GM18526 (cell line): ENCODE measurements around the gene LRRC61.
A peak's percentile ranks its signal among the peaks of the same experiment; 100 is the strongest.

Experiments used
- POLR2A ChIP-seq: IDR thresholded peaks from 3 replicates; pipeline ENCODE4 v1.6.1; 2011; ENCODE audit not compliant: insufficient read length; ENCODE audit errors: extremely low read depth

The LRRC61 gene

GRCh38 chr7:150379441-150380379 is 56.6 kb downstream of the LRRC61 start:
- TF ChIP-seq POLR2A: peak; percentile 58

DNA sequence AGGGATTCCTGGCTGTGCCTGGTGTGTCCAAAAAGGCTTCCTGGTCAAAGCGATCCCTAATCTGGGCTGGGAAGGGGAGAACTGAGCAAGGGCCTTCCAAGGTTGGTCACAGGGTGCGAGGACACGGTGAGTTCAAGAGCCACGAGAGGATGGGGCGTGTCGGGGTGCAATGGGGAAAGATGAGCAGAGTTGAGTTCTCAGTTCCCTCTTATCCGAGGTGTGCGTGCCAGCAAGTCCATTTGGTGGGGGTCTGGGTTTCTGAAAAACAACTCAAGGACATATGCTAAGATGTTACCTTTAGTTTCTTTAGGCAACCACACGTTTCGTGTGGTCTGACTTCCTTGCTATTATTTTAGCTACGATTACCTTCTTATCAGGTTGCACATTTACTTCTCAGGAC is 57.3 kb downstream of the LRRC61 start:
- peak; percentile 32 for TF ChIP-seq POLR2A

DNA sequence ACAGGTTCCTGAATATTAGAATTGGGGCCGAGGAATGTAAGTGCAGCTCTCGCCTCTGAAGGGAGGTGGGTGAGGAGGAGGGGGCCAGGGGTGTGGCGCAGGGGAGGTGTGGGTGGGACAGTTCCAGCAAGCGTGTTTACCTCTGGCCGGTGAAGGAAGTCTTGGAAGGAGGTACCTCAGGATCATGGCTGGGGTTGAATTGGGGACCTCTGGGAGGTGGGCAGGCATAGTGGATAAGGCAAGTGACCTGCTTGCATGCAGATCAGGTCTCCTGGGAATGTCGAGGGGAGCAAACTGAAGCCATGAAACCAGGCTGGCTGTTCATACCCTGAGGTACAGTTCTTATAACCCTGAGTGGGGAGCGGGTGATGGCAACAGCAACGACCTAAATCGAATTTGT is 57.9 kb downstream of the LRRC61 start:
- TF ChIP-seq POLR2A: no peak

DNA sequence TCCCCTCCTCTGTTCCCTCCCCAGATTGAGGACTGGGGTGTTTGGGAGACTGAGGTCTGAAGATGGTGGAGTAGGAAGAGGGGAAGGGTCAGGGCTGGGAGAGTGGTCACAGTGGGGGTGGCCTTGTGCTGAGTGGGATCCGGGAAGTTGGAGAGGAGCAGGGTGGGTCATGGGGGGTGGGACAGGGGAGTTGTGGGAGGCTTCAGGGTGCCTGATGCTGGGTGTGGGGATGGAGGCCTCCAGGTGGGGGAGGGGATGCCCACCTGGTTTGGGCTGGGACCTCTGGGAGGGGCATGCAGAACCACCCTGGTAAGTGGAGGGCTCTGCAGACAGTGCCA is 58.6 kb downstream of the LRRC61 start:
- no peak for TF ChIP-seq POLR2A

DNA sequence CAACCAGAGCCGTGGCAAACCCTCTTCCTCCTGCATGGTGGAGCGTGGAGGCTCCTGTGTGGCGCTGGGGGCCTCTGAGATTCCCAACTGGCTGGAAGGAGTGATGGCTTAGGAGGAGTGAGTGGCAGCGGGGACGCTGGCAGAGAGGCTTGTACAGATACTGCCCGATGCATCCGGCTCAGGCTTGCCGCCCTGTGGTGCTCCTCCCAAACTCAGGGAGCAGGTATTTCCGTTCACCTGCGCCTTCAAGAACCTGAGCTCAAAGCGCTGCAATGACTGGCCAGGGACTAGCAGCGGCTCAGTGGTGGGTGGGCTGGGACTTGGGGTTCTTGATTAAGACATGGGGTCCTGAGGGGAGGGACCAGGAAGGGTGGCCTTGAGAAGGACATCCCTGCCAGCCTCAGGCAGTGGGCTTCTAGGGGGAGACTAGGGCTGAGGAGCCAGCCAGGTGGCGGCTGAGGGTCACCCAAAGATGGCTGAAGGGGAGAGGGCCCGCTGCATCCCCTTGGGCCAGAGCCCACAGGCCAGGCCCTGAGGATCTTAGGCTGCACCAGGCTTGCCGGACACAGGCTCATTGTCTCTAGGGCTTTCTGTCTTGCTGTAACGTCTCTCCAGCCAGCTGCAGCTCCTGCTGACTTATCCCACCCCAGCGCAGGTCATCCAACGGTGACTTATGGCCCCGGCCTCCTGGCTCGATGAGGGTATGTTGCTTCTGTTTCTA is 59.1 kb downstream of the LRRC61 start:
- no peak for TF ChIP-seq POLR2A

DNA sequence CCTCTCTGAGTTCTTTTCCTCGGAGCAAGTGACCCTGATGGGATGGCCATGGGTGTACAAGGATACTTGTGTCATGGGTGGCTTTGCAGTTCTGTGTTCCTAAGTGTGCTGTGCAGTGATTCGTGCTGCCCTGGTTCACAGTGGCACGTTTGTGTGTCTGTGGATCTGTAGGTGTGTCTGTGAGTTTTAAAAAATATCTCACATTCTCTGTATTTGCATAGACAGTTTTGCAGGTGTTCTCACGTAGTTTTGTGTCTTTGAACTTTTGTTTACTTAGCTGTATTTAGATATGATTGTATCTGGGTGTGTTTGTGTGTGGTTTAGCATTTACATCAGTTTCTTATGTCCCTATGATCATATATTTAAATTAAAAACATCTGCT is 59.7 kb downstream of the LRRC61 start:
- TF ChIP-seq POLR2A: no peak

- TF ChIP-seq POLR2A: no peak
These were observed 60.7 kb downstream of the LRRC61 start for GRCh38 chr7:150383710-150384397.

- no peak for TF ChIP-seq POLR2A
These were observed 61.5 kb downstream of the LRRC61 start for GRCh38 chr7:150384406-150385301.

DNA sequence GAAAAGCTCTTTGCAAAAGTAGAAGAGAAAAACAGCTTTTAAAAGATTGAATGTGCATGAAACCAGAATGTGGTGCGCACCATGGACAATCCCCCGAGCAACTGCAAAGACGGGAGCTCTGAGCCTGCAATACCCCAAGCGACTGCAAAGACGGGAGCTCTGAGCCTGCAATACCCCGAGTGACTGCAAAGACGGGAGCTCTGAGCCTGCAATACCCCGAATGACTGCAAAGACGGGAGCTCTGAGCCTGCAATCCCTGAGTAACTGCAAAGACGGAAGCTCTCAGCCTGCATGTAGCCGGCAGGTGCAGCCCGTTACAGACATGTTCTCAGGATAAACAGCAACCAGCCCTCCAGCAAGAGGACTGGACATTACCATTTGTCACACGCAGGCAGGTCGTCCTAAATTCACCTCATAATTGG is 62.2 kb downstream of the LRRC61 start:
- TF ChIP-seq POLR2A: no peak
